Measurements from ENCODE around the gene DCAF4. TPM values are rescaled to one million over a fixed set of nuclear protein-coding genes. Genes with fewer than 3 reads are reported as not detected.
A peak's percentile ranks its signal among the peaks of the same experiment; 100 is the strongest.

Gene DCAF4
- polyA plus RNA-seq, 1 donor from 2014 or later: 16.5 TPM

DNA sequence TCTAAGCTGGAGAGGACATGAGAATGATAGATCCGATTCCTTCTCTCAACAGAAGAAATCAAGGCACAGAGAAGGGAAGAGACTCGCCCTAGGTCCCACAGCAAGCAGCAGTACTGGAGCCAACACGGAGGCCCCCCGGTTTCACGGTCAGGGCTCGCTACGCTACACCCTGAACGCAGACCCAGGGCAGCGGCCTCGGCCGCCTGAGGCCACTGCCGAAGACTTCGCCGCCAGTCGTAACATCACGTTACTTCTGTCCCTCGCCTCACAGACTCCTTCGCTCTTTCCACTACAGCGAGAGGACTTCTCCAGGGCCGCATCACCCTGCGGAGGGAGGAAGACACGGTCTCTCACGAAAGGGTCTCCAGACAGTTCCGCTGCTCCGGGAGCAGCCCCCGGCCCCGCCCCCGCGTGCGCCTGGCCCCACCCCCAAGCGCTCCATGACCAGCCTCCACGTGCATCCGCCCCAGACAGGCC is 411 bp upstream of the DCAF4 start:
- no peak overlapping the region for H3K27ac ChIP-seq (ENCODE audit: low read length)
- H4K20me1 ChIP-seq (ENCODE audit: insufficient read depth): no peaks in the 10 kb centered on the region
- peak overlapping the region; percentile 35 for H3K4me2 ChIP-seq (ENCODE audit: low read length)
- no peaks in the 10 kb centered on the region for H3K9me2 ChIP-seq (ENCODE audit: insufficient read depth, low read length)
- peak overlapping the region; percentile 99 for H3K4me3 ChIP-seq (ENCODE audit: low read length)
- H3K27me3 ChIP-seq (ENCODE audit: insufficient read depth, low read depth, low read length): no peaks in the 10 kb centered on the region
- peak overlapping the region; percentile 74 for H2AFZ ChIP-seq (ENCODE audit: low read depth, low read length)
- H3K36me3 ChIP-seq (ENCODE audit: insufficient read depth, low read length): no peaks in the 10 kb centered on the region
- no peaks in the 10 kb centered on the region for H3F3A ChIP-seq (ENCODE audit: insufficient read depth, low read length, poor library complexity, severe bottlenecking)
- peak overlapping the region; percentile 38 for H3K9ac ChIP-seq (ENCODE audit: low read length)
- H3K79me2 ChIP-seq (replicated peaks; ENCODE audit: insufficient read depth, low read length): no peaks in the 10 kb centered on the region
- H3K9me3 ChIP-seq (ENCODE audit: low read length): no peaks in the 10 kb centered on the region
- TF ChIP-seq RAD21 (conservative IDR thresholded peaks at IDR 0.05): no peak
- no peak for TF ChIP-seq TAF1 (IDR thresholded peaks at IDR 0.05; ENCODE audit: low read depth)
- TF ChIP-seq, protein P1, sequence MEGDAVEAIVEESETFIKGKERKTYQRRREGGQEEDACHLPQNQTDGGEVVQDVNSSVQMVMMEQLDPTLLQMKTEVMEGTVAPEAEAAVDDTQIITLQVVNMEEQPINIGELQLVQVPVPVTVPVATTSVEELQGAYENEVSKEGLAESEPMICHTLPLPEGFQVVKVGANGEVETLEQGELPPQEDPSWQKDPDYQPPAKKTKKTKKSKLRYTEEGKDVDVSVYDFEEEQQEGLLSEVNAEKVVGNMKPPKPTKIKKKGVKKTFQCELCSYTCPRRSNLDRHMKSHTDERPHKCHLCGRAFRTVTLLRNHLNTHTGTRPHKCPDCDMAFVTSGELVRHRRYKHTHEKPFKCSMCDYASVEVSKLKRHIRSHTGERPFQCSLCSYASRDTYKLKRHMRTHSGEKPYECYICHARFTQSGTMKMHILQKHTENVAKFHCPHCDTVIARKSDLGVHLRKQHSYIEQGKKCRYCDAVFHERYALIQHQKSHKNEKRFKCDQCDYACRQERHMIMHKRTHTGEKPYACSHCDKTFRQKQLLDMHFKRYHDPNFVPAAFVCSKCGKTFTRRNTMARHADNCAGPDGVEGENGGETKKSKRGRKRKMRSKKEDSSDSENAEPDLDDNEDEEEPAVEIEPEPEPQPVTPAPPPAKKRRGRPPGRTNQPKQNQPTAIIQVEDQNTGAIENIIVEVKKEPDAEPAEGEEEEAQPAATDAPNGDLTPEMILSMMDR (IDR thresholded peaks at IDR 0.05; ENCODE audit: poor library complexity, severe bottlenecking): no peak
- no peak for TF ChIP-seq SMC3 (conservative IDR thresholded peaks at IDR 0.05; ENCODE audit: poor library complexity)
- TF ChIP-seq MXI1 (conservative IDR thresholded peaks at IDR 0.05; ENCODE audit: poor library complexity, severe bottlenecking): no peak
- no peak for TF ChIP-seq POLR2AphosphoS5 (IDR thresholded peaks at IDR 0.05)
- TF ChIP-seq, protein P2, sequence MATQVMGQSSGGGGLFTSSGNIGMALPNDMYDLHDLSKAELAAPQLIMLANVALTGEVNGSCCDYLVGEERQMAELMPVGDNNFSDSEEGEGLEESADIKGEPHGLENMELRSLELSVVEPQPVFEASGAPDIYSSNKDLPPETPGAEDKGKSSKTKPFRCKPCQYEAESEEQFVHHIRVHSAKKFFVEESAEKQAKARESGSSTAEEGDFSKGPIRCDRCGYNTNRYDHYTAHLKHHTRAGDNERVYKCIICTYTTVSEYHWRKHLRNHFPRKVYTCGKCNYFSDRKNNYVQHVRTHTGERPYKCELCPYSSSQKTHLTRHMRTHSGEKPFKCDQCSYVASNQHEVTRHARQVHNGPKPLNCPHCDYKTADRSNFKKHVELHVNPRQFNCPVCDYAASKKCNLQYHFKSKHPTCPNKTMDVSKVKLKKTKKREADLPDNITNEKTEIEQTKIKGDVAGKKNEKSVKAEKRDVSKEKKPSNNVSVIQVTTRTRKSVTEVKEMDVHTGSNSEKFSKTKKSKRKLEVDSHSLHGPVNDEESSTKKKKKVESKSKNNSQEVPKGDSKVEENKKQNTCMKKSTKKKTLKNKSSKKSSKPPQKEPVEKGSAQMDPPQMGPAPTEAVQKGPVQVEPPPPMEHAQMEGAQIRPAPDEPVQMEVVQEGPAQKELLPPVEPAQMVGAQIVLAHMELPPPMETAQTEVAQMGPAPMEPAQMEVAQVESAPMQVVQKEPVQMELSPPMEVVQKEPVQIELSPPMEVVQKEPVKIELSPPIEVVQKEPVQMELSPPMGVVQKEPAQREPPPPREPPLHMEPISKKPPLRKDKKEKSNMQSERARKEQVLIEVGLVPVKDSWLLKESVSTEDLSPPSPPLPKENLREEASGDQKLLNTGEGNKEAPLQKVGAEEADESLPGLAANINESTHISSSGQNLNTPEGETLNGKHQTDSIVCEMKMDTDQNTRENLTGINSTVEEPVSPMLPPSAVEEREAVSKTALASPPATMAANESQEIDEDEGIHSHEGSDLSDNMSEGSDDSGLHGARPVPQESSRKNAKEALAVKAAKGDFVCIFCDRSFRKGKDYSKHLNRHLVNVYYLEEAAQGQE (IDR thresholded peaks at IDR 0.05; ENCODE audit: borderline replicate concordance): no peak
- no peak for TF ChIP-seq EZH2 (IDR thresholded peaks at IDR 0.05; ENCODE audit: borderline replicate concordance, insufficient read depth, low read length, poor library complexity, severe bottlenecking)
- no peak for TF ChIP-seq EP300 (conservative IDR thresholded peaks at IDR 0.05; ENCODE audit: poor library complexity, severe bottlenecking)

DNA sequence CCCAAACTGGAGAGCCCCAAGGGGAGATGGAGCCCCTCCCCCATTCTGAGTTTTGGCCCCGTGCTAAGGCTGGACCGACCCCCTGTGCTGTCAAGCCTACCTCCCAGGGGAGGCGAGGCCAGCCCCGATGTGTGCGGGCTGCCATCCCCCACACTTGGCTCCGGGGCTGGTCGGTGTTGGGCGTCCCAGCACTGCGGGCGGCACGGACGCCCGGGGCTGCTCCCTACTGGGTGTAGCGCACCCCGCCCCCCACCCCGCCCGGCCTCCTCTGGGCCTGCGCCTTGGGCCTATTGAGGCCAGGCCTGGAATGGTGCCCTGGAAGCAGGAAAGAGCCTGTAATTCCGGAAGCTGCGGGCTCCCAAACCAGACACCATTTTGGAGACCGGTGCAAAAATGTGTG is 2.6 kb downstream of the DCAF4 start:
- H4K20me1 ChIP-seq (ENCODE audit: insufficient read depth): no peaks in the 10 kb centered on the region
- TF ChIP-seq TAF1 (IDR thresholded peaks at IDR 0.05; ENCODE audit: low read depth): no peak
- H3K27ac ChIP-seq (ENCODE audit: low read length): no peak overlapping the region
- no peaks in the 10 kb centered on the region for H3K79me2 ChIP-seq (replicated peaks; ENCODE audit: insufficient read depth, low read length)
- no peak overlapping the region for H3K4me2 ChIP-seq (ENCODE audit: low read length)
- no peaks in the 10 kb centered on the region for H3K9me2 ChIP-seq (ENCODE audit: insufficient read depth, low read length)
- no peak overlapping the region for H3K9ac ChIP-seq (ENCODE audit: low read length)
- no peak overlapping the region for H2AFZ ChIP-seq (ENCODE audit: low read depth, low read length)
- no peaks in the 10 kb centered on the region for H3K36me3 ChIP-seq (ENCODE audit: insufficient read depth, low read length)
- no peak overlapping the region for H3K4me3 ChIP-seq (ENCODE audit: low read length)
- H3F3A ChIP-seq (ENCODE audit: insufficient read depth, low read length, poor library complexity, severe bottlenecking): no peaks in the 10 kb centered on the region
- no peaks in the 10 kb centered on the region for H3K9me3 ChIP-seq (ENCODE audit: low read length)
- H3K27me3 ChIP-seq (ENCODE audit: insufficient read depth, low read depth, low read length): no peaks in the 10 kb centered on the region

Data from neural cell (in vitro differentiated cells).